Pancreas (tissue), 10 donors: Measurements from ENCODE around the gene MEGF11. TPM values are rescaled to one million over a fixed set of nuclear protein-coding genes. Genes with fewer than 3 reads are reported as not detected.

ENCODE experiments used
- ATAC-seq, 4 donors: fragments of 200-7000 bp; cut with Tn5 transposase; one replicate each; pipeline versions ENCODE4 v1.8.0 to v1.9.1; 2020; ENCODE audit warnings: mild to moderate bottlenecking in 4 of 4, moderate library complexity in 4 of 4
- DNase-seq, 6 donors: peaks; one replicate each; pipeline ENCODE4 v3.0.0-alpha.2; 2020
- FAIRE-seq: peaks from 2 replicates; lab custom pipeline; 2012; peaks lifted over from hg19 to GRCh38; lab: Jason Lieb, UNC
- H3K27ac ChIP-seq, 4 donors: fragments of 200-600 bp; sonication (generic); 1 replicate in 3 of 4; 2 replicates in 1 of 4; pipeline versions ENCODE4 v1.5.0 to v1.8.0; 2020
- H3K27me3 ChIP-seq, 4 donors: fragments of 200-600 bp; one replicate each; pipeline ENCODE4 v1.8.0; 2021
- H3K36me3 ChIP-seq, 3 donors: fragments of 200-600 bp; sonication (generic) in 1 of 3; one replicate each; pipeline versions ENCODE4 v1.5.0 to v1.8.0; 2020 to 2021
- H3K4me1 ChIP-seq, 3 donors: fragments of 200-600 bp; one replicate each; pipeline ENCODE4 v1.8.0; 2021
- H3K4me3 ChIP-seq, 4 donors: fragments of 200-600 bp; sonication (generic) in 2 of 4; one replicate each; pipeline versions ENCODE4 v1.5.0 to v1.8.0; 2020 to 2021
- H3K9me3 ChIP-seq, 4 donors: fragments of 200-600 bp; one replicate each; pipeline ENCODE4 v1.8.0; 2021
- WGBS, 2 donors: extraction: QIAGEN DNeasy Blood & Tissue Kit; methylation state at CpG; one replicate each; pipeline ENCODE4 v1.1.7; 2013; 5-methylcytosine and 5-hydroxymethylcytosine counted together
- intact Hi-C, 3 donors: fragments of 100-400 bp; cut with DNase I; formaldehyde crosslinking; loops; one replicate each; pipeline versions ENCODE4 v1.11.1 to v1.14.2; 2022
- polyA plus RNA-seq, 2 donors: library from polyadenylated mRNA; stranded (reverse); fragments of 200-250 nt; gene quantifications; one replicate each; pipeline ENCODE4 v1.2.3, GENCODE V29; 2013
- total RNA-seq, 6 donors: library from RNA; stranded (reverse); fragmentation: NEBNext Ultra II Directional in 4 of 6; extraction: Animal tissue kit (Norgen Biotek cat#: 25700) in 4 of 6; gene quantifications; one replicate each; pipeline versions ENCODE4 v1.2.1 to v1.2.4, GENCODE V29; 2021 to 2023
- TF ChIP-seq, protein P1 (sequence below), 4 donors: fragments of 200-600 bp; sonication (generic) in 3 of 4; IDR thresholded peaks; one replicate each; pipeline versions ENCODE4 v1.5.0 to v1.8.0; 2021; ENCODE audit warnings: antibody characterized with exemption in 4 of 4
- donor health status: healthy with polysubstance abuse.
- donor health status: DM: no; HTN: no; CAD: no; lungs with moderate emphysema.
- donor health status: DM: no; HTN: no; CAD: no.
- donor health status: control.
- donor health status: control.
- donor health status: Bipolar disorder and iron deficiency.
- donor health status: DM: yes; HTN: yes; CAD: no.
- donor health status: DM: no; HTN: no; CAD: no.
- donor health status: DM: no; HTN: no; CAD: no.
- donor health status: DM: yes; HTN: yes; CAD: no.

Gene MEGF11
- total and polyA plus RNA-seq, 8 donors: 0.19 to 0.87 (median 0.37) TPM

DNA sequence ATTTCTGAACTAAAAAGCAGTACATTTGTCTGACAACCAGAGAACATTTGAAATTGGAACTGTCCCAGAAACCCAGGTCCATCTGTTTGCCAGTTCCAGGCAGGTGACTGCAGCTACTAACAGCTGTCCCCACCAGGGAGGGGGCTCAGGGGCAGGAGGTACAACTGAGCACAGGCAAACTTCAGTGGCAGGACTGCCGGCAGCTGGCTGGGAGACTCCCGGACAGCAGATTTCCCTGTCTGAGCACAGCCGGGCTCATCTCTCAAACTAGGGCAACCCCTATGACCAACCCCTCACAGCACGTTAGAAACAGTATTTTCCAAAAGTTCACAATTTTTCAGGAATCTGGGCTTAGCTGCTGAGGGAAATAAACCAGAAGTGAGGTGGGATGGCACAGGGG, 88.8 kb downstream of the MEGF11 start:
- no peak overlapping the region for H3K4me3 ChIP-seq
- H3K9me3 ChIP-seq: no peaks in the 10 kb centered on the region
- H3K4me1 ChIP-seq: no peaks in the 10 kb centered on the region
- no peak overlapping the region for H3K27ac ChIP-seq
- no peaks in the 10 kb centered on the region for H3K36me3 ChIP-seq
- FAIRE-seq: no peak
- TF ChIP-seq, protein P1, sequence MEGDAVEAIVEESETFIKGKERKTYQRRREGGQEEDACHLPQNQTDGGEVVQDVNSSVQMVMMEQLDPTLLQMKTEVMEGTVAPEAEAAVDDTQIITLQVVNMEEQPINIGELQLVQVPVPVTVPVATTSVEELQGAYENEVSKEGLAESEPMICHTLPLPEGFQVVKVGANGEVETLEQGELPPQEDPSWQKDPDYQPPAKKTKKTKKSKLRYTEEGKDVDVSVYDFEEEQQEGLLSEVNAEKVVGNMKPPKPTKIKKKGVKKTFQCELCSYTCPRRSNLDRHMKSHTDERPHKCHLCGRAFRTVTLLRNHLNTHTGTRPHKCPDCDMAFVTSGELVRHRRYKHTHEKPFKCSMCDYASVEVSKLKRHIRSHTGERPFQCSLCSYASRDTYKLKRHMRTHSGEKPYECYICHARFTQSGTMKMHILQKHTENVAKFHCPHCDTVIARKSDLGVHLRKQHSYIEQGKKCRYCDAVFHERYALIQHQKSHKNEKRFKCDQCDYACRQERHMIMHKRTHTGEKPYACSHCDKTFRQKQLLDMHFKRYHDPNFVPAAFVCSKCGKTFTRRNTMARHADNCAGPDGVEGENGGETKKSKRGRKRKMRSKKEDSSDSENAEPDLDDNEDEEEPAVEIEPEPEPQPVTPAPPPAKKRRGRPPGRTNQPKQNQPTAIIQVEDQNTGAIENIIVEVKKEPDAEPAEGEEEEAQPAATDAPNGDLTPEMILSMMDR (IDR thresholded peaks at IDR 0.05): no peak
- intact Hi-C loops: no loop called here
- no peaks in the 10 kb centered on the region for H3K27me3 ChIP-seq
- peak in 2 of 4 donors; percentile 22 to 49 for ATAC-seq
- WGBS, 2 donors: 87% methylated on average over 4 of the region's 4 CpGs
- DNase-seq: no peak

DNA sequence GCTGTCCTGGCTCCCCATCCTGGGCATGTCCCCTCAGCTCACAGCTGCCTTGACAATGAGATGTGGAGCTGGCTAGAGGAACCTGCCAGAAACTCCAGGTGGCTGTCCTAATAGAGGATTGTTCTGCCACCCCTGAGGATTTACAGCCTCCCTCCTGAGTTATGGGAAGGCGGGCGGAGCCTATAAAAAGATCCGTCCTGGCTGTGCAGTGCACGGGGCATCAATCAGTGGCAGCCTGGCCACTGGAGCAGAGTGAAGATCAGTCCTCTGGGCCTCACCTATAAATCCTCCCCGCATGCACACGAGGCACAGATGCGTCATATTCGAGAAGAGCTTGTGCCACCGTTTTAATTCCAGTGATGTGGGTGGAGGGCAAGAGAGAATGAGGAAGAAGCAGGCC, 90.0 kb downstream of the MEGF11 start:
- H3K27me3 ChIP-seq: no peaks in the 10 kb centered on the region
- FAIRE-seq (no peak), DNase-seq (no peak), ATAC-seq (no peak)
- H3K4me1 ChIP-seq: no peaks in the 10 kb centered on the region
- TF ChIP-seq, protein P1 (IDR thresholded peaks at IDR 0.05): no peak
- no peaks in the 10 kb centered on the region for H3K36me3 ChIP-seq
- no peak overlapping the region for H3K27ac ChIP-seq
- WGBS, 2 donors: 89 to 93% methylated on average over 9 of the region's 9 CpGs
- no peak overlapping the region for H3K4me3 ChIP-seq
- intact Hi-C loops: no loop called here
- H3K9me3 ChIP-seq: no peaks in the 10 kb centered on the region

- intact Hi-C loops: no loop called here
- FAIRE-seq: no peak
- Histone ChIP-seq H3K27me3 (no peaks in the 10 kb centered on the region), H3K9me3 (no peaks in the 10 kb centered on the region), H3K36me3 (no peaks in the 10 kb centered on the region), H3K27ac (no peak overlapping the region), H3K4me3 (no peak overlapping the region), H3K4me1 (no peaks in the 10 kb centered on the region)
- DNase-seq: no peak
- no peak for ATAC-seq
- 73 to 80% methylated on average over 2 of the region's 2 CpGs for WGBS, 2 donors
- TF ChIP-seq, protein P1 (IDR thresholded peaks at IDR 0.05): no peak
Measured at GRCh38 chr15:66162286-66162685, 91.3 kb downstream of the MEGF11 start.

GRCh38 chr15:66161575-66162118, 91.9 kb downstream of the MEGF11 start:
- TF ChIP-seq, protein P1 (IDR thresholded peaks at IDR 0.05): no peak
- FAIRE-seq (no peak), ATAC-seq (no peak), DNase-seq (no peak)
- H3K36me3 ChIP-seq: no peaks in the 10 kb centered on the region
- no peak overlapping the region for H3K4me3 ChIP-seq
- 84 to 86% methylated on average over 5 of the region's 5 CpGs for WGBS, 2 donors
- H3K27ac ChIP-seq: no peak overlapping the region
- no peaks in the 10 kb centered on the region for H3K4me1 ChIP-seq
- H3K9me3 ChIP-seq: no peaks in the 10 kb centered on the region
- H3K27me3 ChIP-seq: no peaks in the 10 kb centered on the region
- intact Hi-C loops: no loop called here

GRCh38 chr15:66161108-66161507, 92.4 kb downstream of the MEGF11 start:
- intact Hi-C loops: no loop called here
- H3K9me3 ChIP-seq: no peaks in the 10 kb centered on the region
- H3K4me1 ChIP-seq: no peaks in the 10 kb centered on the region
- no peaks in the 10 kb centered on the region for H3K27me3 ChIP-seq
- no peak overlapping the region for H3K4me3 ChIP-seq
- FAIRE-seq (no peak), DNase-seq (no peak), ATAC-seq (no peak)
- 82 to 89% methylated on average over 4 of the region's 4 CpGs for WGBS, 2 donors
- H3K36me3 ChIP-seq: no peaks in the 10 kb centered on the region
- H3K27ac ChIP-seq: no peak overlapping the region
- TF ChIP-seq, protein P1 (IDR thresholded peaks at IDR 0.05): no peak
